Activated CD4-positive, alpha-beta T cell treated with anti-CD3 and anti-CD28 coated beads, Interleukin-2, amount 50 U/mL, for 1 hour (primary cell): Measurements from ENCODE around the gene CTNND2.

Experiments
- DNase-seq: peaks from one replicate; pipeline ENCODE4 v3.0.0-alpha.2; 2020

CTNND2 gene

DNA sequence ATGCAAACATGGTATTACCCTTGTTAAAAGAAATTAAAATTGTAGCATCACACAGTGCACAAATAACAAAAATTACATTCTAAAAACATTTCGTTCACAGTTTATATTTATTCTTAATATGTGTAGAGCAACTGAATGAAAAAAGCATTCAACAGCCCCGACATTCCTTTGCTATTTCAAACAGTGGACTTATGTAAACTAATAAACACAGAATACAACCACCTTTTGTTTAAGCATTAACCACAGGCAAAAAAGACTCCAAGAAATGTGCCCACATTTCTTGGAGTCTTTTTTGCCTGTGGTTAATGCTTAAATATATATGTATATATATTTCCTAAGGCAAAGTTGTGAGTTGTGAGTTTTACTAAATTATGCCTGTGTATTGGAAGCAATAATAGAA lies 610.7 kb downstream of the CTNND2 start:
- DNase-seq = no peak

GRCh38 chr5:11292648-11293356 lies 611.4 kb downstream of the CTNND2 start:
- DNase-seq = no peak

DNA sequence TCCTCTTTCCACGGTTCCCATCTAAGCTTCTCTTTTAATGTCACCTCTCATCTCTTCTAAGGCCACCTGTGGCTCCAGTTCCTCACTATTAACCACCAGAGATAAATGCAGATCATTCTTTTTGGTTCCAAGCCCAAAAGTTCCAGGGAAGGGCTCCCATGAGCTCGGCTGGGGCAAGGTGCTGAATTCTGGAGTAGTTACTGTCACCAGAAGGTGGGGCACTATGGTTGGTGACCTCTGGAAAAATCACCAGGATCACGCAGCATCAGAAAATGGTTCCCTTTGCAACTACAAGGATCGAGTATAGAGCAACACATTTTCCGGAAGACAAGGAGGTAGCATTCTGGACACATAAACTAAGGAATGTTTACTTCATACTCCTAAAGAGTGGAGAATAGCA lies 614.5 kb downstream of the CTNND2 start:
- DNase-seq = no peak

DNA sequence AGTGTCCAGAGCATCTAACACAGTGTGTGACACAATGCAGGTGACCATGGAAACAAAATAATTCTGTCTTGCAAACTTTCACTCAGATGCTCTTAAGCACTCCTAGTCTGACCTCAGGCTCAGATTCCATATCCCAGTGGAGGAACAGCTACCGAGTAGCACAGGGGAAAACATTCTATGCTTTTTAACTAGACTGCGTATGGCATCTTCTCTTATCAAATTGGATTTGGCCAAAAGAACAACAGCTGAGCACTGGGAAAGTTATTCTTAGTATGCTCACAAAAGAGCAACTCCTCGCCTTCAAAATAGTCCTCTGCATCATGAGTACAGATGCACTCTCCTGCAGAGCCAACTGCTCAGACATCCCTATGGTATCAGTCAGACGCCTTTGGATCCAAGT lies 615.0 kb downstream of the CTNND2 start:
- DNase-seq = no peak

GRCh38 chr5:11281842-11282241 lies 622.4 kb downstream of the CTNND2 start:
- no peak for DNase-seq

- no peak for DNase-seq
These were observed 626.9 kb downstream of the CTNND2 start for GRCh38 chr5:11277323-11277722.

- no peak for DNase-seq
These were observed 630.9 kb downstream of the CTNND2 start for GRCh38 chr5:11273180-11273903.

GRCh38 chr5:11269515-11269914 lies 634.7 kb downstream of the CTNND2 start:
- no peak for DNase-seq

GRCh38 chr5:11268891-11269290 lies 635.4 kb downstream of the CTNND2 start:
- no peak for DNase-seq

DNA sequence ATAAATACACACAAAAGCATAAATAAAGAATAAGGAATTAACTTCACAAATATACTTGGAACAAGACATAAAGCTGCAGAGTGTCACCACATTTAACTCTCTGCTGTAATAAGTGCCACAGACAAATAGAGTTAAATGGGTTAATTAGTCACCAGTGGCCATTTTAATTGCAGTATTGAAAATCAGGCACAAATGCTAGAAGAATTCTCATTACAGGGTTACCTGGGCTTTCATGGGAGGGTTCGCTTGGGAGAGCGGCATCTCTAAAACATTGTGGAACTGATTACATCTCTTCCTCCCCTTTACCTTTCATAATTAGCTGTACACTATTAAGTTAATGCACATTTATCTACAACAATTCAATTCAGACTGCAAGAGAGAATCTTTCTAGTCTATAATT lies 637.9 kb downstream of the CTNND2 start:
- no peak for DNase-seq

- DNase-seq = no peak
These were observed 643.0 kb downstream of the CTNND2 start for GRCh38 chr5:11261241-11261640.

- no peak for DNase-seq
These were observed 646.2 kb downstream of the CTNND2 start for GRCh38 chr5:11258001-11258400.

DNA sequence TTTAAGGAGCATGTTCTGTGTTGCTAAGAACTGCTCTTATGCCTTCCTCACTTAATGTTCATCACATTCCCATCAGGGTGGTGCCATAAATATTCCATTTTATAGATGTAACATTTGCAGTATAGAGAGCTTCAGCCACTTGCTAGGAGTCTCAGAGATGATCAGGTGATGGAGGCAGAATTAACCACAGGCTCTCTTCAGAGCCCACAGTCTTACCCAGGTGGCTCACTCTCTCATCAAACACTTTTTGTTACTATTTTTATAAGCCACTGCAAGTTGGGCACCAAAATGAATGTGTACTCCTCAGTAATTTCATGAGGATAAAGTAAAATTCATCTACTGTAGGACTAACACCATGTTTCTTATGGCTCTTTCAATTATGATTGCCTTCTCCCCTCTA lies 651.7 kb downstream of the CTNND2 start:
- DNase-seq = no peak

GRCh38 chr5:11252075-11252474 lies 652.2 kb downstream of the CTNND2 start:
- DNase-seq = no peak

GRCh38 chr5:11251247-11251646 lies 653.0 kb downstream of the CTNND2 start:
- no peak for DNase-seq

DNA sequence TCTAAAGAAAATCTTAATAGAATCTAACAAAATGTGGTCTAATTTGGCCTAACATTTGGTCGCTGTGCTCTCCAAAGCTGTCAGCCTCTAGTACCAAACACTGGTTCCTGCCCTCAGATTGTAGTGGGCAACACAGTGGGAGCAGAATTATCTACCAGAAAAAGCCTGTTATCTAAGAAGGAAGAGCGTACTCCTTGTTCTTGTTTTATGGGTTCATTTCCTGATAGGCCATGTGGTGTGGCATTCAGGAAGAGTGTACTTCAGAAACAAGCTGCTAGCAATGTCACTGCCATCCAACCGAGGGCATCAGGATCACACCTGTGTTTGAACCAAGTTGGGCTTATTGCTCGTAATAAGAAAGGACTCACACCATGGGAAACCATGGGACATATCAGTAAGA lies 655.3 kb downstream of the CTNND2 start:
- DNase-seq = no peak

DNA sequence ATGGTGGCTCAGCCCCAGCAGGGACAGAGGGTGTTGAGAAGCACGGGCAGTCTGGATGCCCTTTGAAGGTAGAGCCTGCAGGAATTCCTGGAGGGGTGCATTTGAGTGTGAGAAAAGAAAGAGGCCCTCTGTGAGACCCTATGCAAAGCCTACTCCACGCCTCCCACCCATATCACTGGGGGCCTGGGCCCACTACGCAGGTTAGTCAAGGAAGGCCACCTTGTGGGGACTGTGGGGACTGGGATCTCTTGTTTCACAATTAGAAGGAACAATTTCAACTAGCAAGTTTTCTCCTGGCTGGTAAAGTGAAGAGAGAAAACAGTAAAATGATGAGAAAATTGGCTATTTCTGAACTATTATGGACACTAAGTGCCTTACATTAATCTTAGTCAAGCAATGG lies 657.0 kb downstream of the CTNND2 start:
- DNase-seq = no peak

DNA sequence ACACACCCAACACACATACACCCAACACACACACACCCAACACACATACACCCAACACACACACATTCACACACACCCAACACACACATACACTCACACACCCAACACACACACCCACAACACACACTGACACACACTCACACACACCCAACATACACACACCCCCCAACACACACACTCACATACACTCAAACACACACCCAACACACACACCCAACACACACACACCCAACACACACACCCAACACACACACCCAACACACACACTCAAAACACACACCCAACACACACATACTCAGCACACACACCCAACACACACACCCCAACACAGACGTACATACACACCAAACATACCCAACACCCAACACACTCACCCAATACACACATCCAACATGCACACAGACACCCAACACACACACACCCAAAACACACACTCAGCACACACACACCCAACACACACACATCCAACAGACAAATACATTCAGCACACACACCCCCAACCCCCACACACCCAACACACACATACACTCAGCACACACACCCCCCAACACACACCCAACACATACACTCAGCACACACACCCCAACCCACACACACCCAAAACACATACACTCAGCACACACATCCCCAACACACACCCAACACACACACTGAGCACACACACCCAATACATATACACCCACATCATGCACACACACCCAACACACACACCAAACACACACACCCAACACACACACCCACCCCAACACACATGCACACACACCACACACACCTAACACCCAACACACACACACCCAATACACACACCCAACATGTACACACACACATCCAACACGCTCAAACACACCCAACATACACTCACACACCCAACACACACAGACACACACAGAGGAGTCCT lies 663.7 kb downstream of the CTNND2 start:
- no peak for DNase-seq

DNA sequence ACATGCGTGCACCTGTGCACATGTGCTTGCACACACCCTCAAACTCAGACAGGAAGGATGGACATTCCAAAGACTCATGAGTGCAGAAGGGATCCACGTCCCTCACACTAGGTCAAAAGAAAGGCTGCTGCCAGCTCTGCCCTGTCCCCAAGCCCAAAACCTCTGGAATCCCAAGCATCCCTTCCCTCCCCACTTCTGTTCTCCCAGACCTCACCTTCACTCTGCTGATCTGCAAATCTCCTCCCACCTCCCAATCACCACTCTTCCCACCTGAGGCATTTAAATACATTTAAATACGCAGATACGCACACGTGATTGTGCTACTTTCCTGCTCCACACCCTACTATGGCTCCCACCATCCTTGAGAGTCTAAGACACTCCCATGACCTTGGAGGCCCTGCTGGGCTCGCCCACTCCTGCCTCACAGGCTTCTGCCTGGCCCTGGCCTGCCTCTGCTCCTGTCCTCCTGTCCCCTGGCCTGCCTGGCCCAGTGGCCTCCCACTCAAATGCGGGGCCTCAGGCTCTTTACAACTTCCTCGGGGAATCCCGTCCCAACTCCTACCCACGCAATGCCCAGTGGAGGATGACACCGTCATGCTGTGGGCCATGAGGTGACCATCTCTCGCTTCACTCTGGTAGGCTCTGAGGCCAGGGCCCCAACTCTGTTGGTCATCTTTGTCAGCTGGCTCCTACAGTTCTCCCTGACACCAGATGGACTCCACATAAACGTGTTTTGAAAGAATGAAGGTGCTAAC lies 664.8 kb downstream of the CTNND2 start:
- DNase-seq = no peak

GRCh38 chr5:11234501-11234911 lies 669.7 kb downstream of the CTNND2 start:
- no peak for DNase-seq

GRCh38 chr5:11230890-11231289 lies 673.4 kb downstream of the CTNND2 start:
- no peak for DNase-seq

GRCh38 chr5:11227064-11227463 lies 677.2 kb downstream of the CTNND2 start:
- no peak for DNase-seq
